Measurements from ENCODE around the gene IPO13.

DNA sequence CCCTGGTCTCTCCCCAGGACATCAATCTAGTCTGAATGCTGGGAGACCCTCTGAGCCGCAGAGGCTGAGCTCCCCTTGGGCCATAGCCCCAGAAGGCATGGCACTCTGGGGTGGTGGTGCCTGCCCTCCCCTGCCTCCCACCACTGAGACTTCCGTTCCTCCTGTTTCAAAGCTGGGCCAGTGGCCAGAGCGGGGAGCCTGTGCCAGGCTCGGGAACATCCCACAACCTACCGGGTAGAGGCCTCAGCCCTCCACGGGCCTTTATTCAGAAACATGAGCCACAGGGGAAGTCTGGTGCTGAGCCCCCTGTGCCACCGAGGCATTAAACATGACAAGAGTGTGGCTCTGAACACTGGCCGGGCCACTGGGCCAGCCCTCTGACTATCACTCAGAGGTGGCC is 52.7 kb downstream of the IPO13 start:
- TF ChIP-seq SUZ12 (IDR thresholded peaks at IDR 0.05; ENCODE audit: extremely low read depth, insufficient read depth, insufficient read length) (no peak), ZNF274 (IDR thresholded peaks at IDR 0.05; ENCODE audit: low read depth, low read length) (no peak)

All from NT2/D1 (cell line).